Activated CD8-positive, alpha-beta memory T cell treated with anti-CD3 and anti-CD28 coated beads for 24 hours (primary cell): ENCODE data around the gene PTPRN2.
A peak's percentile ranks its signal among the peaks of the same experiment; 100 is the strongest.
"Not testable (repeated sequence)": the region's sequence is repeated elsewhere in the genome, so short reads cannot be mapped to it uniquely, and the experiment has no call there.

Experiments
- DNase-seq: peaks from one replicate; pipeline ENCODE4 v3.0.0-alpha.2; 2020

PTPRN2 gene

DNA sequence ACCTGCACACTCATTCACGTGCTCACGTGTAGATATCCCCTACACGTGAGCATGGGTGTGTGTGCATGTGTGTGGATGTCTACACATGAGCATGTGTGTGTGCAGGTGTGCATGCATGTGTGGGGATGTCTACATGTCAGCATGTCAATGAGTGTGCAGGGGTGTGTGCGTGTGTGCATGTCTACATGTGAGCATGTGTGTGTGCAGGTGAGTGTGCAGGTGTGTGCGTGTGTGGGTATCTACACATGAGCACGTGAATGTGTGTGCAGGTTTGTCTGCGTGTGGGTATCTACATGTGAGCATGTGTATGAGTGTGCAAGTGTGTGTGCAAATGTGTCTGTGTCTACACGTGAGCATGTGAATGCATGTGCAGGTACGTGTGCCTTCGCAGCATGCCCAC lies 274.8 kb downstream of the PTPRN2 start:
- DNase-seq = peak; percentile 13

DNA sequence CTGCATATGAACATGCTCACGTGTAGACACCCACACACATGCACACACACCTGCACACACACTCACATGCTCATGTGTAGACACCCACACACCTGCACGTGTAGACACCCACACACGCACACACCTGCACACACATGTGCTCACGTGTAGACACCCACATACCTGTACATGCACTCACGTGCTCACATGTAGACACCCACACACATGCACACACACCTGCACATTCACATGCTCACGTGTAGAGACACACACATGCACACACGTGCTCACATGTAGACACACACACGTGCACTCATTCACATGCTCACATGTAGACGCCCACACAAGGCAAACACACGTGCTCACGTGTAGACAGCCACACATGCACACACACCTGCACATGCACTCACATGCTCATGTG lies 275.8 kb downstream of the PTPRN2 start:
- DNase-seq = peak; percentile 19

DNA sequence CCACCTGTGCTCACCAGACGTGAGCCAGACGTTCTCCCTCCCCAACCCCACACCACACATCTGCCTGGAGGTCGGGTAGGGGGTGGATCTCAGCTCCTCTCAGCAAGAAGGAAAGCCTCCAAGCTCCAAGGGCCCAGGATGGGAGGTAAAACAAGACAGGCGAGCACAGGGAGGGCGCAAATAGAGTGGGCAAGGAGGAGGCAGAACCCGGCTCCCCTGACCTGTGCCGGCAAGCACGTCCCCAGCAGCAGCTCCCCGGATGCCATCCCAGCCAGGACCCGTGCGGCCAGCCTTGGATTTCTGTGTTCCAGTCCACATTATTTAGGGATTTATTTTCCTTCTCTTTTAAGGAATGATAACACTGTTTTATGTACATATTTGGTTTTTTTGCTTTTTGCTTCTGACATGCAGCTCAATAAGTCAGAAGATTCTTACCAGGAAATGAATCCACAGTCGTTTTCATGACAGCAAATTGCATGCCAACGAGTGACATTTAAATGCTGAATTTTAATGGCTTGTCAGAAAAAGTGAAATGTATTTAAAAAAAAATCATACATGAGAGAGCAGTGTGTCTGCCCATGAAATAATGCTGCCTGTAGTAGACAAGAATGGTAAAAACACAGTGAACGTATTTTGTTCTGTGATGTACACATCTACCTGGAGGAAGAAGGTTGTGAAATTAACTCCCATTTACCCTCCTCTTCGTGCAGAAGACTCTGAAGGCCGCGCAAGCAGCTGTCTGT lies 276.5 kb downstream of the PTPRN2 start:
- peak; percentile 3 for DNase-seq

DNA sequence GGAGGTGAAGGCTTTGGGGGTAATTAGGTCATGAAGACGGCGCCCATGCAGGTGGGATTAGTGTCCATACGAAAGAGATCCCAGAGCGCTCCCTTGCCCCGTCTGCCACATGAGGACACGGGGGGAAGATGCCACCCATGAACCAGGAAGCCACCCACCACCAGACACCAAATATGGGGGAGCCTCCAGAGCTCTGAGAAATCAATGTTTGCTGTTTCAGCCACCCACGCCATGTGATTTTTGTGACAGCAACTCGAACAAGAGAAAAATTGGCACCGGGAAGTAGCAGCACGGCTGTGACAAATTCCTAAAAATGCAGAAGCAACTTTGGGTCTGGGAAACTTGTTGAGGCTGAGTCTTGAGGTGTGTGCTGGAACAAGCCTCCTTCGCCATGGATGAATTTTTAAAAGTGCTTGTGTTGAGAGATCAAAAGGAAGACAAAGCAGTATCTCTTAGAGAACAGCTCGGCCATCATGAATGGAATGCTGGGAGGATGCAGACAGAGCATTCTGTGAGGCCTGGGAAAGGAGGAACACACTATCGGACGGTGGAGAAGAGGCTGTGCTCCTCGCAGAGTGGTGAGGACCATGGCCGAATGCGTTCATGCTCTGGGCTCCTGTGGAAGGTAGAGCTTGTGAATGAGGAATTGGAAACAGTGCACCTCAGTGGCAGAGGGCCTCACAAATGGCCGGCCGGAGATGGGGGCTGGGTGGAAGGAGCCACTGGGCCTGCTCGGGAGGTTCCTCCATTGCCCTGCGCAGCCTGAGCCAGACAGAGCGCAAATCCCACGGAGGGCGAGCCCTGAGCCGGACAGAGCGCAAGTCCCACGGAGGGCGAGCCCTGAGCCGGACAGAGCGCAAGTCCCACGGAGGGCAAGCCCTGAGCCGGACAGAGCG lies 277.5 kb downstream of the PTPRN2 start:
- DNase-seq = peak; percentile 15

DNA sequence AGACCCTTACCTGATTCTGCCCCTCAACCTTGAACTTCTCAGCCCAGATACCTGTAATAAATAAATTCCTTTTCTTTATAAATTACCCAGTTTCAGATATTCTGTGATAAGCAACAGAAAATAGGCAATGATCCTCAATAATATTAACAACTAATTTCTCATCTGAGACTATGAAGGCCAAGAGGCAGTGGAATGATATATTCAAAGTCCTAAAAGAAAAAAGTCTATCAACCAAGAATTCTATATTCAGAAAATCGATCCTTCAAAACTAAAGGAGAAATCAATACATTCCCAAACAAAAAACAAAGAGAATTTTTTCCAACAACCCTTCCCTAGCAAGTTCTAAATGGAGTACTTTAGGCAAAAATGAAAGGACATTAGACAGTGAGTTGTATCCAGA lies 279.6 kb downstream of the PTPRN2 start:
- DNase-seq = no peak

DNA sequence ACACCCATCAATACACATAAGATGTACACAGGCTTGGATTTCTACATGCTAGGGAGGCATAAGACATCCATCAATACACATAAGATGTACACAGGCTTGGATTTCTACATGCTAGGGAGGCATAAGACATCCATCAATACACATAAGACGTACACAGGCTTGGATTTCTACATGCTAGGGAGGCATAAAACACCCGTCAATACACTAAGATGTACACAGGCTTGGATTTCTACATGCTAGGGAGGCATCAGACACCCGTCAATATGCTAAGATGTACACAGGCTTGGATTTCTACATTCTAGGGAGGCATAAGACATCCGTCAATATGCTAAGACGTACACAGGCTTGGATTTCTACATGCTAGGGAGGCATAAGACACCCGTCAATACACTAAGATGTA lies 283.6 kb downstream of the PTPRN2 start:
- DNase-seq = not testable (repeated sequence)

DNA sequence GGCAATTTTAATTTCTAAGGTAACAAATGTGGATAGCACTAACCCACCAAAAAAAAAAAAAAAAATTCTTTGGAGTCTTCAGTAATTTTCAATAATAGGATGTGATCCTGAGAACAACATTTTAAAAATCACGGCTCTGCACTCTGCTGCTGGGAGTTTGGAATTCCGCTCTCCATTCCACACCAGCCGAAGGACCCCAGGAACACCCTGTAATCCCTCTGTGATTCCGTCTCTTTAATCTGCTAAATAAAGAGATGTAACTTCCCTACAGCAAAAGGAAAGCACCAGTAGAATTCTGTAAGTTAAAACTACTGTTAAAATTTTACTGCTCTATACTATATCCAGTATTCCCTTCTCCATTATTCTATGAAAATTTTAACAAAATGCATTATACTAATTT lies 284.5 kb downstream of the PTPRN2 start:
- no peak for DNase-seq

DNA sequence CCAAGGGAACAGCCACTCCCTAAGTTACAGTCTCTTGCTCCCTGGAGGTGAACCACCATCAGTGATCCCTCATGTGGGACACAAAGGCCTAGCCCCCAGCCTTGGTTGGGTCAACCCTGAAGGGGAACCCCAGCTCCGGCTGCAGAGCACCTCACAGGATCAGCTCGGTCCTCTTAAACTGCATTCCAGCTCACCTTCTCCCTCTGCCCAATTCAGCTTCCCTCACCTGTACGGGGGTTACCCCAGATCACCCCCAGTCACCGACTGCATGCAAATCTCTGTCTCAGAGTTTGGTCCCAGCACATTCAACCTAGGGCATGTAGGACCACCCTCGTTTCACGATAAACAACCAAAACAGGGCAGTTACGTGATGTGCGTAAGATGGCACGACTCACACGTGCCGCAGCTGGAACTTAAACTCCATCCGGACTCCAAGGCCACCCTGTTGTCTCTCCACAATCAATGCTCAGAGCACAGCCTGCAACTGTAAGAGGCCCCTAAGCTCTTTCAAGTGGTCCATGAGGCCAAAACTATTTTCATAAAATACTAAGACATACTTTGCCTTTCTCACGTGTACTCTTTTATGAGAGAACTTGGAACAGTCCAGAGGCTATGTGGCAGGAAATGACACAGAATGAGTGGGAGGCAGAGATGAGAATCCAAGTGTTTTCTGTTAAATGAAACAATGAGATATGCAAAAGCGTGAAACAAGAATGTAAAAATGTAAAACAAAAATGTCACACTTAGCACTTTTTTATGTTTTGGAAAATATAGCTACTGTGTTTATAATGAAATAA lies 285.2 kb downstream of the PTPRN2 start:
- DNase-seq = peak; percentile 42

DNA sequence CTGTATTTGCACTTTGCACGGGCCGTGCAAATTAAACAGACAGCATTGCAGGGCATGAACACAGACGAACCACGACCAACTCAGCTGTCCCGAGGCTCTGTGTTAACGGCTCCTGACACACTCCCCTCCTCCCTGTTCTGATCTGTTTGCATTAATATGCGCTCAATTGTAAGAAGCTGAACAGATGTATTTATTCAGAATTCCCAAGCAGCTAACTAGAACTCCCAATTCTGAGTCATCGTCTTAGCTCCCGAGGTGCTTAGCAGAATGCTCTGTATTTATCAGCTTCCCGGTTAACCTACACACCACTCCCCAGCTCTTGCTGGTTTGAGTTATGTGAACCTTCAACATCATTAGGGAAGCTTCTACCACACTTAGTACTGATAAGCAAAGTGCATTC lies 286.4 kb downstream of the PTPRN2 start:
- no peak for DNase-seq

DNA sequence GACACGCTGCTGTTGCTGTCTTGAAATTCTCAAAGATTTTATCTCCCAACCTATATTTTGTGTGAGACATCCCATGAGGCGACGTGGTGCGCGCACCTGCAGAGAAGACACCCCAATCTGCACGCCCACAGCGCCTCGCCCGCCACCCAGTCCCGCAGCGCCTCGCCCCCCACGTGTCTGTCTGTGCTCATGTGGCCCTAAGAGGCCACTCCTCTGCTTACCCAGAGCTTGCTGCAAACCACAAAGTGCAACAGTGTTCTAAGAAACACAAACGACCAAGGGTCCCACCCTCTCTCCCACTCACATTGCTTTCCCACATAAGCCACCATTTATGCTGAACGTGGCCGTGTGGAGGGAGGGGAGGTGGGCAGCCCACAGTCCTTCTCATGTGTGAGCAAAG lies 287.2 kb downstream of the PTPRN2 start:
- peak; percentile 9 for DNase-seq

DNA sequence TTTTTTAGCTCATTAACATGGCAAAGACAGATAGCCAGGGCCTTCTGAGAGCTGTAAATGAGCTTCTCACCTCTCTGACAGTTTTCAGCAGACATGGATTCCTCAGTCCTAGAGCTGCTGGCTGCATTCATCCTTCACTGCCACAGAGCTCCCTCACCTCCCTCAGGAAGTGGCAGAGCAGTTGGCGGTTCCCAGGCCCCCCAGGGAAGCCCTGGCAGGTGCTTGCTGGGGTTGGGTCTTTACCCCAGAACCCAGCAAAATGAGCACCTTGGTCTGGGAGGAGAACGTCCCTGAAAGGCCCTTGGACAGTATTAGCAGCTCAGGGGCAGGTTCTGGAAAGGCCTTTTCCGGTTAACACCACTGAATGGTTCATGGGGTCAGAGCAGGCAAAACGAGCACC lies 288.0 kb downstream of the PTPRN2 start:
- peak; percentile 33 for DNase-seq

DNA sequence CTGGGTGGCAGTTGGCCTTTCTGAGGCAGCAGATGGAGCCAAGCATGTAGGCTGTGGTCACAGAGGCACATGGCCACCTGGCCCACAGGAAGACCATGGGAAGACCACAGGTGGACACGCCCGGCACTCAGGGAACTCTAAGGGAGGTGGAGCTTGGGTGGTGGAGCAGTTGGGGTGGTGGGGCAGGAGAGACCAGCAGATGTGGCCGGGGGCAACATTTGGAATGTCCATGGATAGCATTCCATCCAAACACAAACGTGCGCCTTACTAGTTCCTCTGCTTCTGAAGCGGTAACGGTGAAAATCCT lies 290.9 kb downstream of the PTPRN2 start:
- DNase-seq = peak; percentile 32

DNA sequence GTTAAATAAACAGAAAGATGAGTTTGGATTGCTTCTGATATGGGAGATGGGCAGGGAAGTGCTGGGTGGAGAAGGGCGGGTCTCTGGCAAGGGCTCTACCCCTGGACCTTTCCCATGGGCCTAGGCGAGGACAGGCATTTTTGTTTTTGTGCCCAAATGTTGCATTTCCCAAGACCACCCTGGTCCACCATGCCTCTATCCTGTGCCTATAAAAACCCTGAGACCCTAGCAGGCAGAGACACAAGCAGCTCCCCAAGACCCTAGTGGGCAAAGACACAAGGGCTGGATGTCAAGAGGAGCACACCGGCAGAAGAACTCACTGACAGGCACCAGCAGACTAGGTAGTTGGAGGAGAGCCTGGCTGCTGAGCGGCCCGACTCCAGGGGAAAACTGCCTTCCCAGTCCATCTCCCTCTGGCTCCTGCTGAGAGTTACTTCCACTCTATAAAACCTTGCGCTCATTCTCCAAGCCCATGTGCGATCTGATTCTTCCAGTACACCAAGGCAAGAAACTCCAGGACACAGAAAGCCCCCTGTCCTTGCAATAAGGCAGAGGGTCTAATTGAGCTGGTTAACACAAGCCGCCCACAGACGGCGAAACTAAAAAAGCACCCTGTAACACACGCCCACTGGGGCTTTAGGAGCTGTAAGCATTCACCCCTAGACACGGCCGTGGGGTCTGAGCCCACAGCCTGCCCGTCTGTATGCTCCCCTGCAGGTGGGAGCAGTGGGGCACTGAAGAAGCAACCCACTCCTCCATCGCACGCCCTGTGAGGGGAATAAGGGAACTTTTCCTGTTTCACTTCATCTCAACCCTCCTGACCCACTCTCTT lies 291.4 kb downstream of the PTPRN2 start:
- DNase-seq = peak; percentile 13

DNA sequence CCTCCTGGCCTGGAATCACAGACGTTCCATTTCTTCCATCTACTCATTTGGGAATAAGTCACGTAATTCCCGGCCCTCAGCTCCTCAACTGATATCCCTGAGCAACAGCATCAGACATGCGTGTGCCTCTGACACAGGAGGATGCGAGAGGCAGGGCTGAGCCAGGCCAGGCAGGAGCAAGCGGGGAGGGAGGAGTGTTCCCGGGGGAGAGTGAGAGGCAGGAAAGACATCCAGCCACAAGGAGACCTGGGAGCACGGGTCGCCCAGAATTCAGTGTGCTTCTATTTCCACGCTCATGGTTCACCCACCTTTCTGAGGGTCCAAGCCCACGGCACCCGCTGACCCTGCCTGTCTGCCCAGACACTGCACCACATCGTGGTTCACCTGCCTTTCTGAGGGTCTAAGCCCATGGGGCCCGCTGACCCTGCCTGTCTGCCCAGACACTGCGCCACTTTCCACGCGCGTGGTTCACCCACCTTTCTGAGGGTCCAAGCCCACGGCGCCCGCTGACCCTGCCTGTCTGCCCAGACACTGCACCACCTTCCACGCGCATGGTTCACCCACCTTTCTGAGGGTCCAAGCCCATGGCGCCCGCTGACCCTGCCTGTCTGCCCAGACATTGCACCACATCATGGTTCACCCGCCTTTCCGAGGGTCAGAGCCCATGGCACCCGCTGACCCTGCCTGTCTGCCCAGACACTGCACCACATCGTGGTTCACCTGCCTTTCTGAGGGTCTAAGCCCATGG lies 293.0 kb downstream of the PTPRN2 start:
- not testable (repeated sequence) for DNase-seq

DNA sequence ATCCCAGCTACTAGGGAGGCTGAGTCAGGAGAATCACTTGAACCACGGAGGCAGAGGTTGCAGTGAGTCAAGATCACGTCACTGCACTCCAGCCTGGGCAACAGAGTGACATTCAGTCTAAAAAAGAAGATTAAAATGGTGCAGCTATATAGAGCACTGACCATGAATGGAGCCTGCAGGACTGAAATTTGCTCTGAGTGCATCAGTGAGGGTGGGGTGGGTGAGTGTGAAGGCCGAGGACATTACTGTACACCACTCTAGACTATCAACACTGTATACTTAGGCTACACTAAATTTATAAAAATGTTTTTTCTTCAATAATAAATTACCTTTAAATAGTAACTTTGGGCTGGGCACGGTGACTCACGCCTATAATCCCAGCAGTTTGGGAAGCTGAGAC lies 294.7 kb downstream of the PTPRN2 start:
- no peak for DNase-seq

DNA sequence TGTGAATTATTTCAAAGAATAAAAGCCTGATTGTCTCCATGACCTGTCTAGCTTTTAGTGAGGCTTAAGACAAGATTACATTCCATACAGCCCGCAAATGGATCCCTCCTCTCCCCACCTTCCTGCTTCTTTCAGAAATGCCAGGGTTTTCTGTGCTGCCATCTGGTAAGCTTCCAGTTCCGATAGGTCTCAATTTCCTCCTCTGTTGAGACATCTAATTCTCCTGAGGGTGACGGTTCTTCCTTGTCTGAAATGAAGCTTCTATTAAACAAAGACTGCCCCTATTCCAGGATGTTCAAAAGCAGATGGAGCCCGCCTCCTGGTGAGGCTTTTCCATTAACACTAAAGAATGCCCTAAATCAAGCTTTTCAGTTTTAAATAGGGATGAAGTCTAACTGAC lies 295.6 kb downstream of the PTPRN2 start:
- no peak for DNase-seq

DNA sequence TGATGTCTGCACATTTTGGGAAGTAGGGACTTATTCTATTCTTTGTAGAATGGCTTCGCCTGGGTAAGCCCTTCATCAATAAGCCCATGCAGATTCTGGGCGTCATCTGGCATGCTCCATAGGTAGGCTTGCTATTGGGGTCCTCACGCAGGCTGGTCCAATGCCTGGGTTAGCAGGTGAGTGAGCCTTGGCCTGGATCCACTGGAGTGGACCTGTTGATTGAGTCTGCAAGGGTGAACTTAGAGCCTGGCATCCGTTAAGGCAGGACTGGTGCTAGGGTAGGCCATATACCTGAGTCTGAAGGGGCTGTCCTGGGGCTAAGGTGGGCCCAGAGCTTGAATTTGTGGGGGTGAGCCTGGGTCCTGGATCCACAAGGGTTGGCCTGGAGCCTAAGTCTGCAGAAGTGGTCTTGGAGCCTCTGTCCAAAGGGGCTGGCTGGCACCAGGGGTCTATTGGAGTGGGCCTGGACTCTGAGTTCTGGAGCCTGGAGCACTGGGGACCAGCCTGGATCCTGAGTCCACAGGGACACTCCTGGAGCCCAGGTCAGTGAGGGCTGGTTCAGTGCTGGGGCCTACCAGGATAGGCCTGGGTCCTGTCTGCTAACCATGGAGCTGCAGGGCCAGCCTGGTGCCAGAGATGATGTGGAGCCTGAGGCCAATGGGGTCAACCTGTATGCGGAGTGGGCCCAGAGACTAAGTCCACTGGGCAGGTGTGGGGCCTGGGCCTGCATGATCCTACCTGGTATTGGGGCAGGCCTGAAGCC lies 297.7 kb downstream of the PTPRN2 start:
- no peak for DNase-seq

DNA sequence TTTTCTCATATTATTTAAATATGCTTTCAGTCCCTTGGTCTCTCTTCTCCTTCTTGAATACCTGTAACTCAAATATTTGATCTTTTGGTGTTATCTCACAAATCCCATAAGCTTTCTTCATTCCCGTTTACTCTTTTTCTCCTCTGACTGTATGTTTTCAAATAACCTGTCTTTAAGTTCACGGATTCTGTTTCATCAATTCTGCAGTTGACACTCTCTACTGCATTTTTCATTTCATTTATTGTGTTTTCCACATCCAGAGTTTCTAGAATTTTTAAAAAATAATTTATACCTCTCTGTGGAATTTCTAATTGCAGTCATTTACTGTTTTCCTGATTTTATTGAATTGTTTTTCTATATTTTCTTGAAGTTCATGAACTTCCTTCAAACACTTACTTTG lies 298.4 kb downstream of the PTPRN2 start:
- DNase-seq = no peak

DNA sequence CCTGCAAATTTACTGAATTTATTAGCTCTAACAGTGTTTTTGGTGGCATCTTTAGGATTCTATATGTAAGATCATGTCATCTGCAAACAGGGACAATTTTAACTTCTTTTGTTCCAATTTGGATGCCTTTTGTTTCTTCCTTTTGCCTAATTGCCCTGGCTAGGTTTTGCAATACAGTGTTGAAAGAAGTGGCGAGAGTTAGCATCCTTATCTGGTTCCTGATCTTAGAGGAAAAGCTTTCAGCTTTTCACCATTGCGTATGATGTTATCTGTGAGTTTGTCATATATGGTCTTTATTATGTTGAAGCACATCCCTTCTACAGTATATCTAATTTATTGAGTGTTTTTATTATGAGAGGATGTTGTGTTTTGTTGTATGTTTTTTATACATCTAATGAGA lies 301.4 kb downstream of the PTPRN2 start:
- DNase-seq = no peak

DNA sequence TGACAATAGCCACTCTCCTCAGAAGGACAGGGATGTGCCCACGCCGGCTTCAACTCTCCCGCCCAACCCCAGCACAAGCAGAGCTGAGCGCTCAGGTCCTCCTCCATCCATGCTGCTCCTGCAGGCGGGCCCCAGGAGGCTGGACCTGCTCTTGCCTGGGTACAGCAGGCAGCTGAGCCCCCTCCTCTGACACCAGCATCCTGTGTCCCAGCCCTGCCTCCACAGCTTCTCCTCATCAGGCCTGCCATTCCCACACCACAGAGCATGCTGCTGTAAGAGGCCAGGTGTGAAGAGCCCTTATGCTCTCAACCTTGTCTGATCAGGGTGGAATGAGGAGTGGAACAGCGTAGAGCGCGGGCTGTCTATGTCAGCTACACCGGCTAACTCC lies 302.2 kb downstream of the PTPRN2 start:
- DNase-seq = peak; percentile 21
